ENCODE data around the gene STRADA.

- TF ChIP-seq CTCF (IDR thresholded peaks at IDR 0.05) (no peak), POLR2AphosphoS5 (IDR thresholded peaks at IDR 0.05) (no peak)
Measured at GRCh38 chr17:63768433-63768832, 26.8 kb upstream of the STRADA start.
